Measurements from ENCODE around the gene SH2D5.

Gene SH2D5

GRCh38 chr1:20711285-20712214, 21.0 kb downstream of the SH2D5 start:
- no peak for DNase-seq

DNA sequence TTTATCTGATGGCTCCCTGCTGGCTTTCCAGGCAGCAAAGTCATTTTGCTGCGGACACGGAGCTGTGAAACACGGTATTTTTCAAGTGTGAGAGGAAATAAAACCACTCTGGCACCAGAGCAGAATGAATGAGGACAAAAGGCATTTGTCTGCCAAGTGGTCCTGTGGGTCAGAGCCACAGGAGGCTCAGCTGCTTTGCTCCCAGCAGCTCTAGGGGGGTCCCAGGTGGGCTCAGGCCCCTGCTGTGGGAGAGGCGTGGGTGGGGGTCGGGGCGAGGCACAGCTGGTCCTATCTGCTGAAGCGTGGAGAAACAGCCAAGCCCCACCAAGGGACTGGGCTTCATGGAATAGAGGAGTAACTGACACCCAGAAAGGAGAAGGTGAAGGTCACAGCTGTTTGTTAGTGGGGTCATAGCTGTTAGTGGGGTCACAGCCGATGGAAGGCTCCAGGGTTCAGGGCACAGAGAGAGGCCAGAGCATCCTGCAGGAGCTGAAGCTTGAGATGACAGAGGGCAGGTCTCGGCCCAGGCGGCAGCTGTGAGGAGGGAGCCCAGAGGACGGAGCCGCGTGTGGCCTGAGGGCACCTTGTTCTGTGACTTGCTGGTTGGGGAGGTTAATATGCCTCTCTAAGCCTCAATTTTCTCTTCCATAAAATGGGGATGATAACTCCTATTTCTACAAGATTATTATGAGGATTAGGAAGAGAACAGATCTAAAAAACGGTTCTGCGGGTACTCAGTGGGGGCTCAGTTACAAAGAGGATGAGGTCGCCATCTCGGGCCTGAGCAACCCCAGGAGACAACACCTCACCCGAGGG, 21.8 kb downstream of the SH2D5 start:
- no peak for DNase-seq

- DNase-seq: no peak
Measured at GRCh38 chr1:20709868-20710267, 22.6 kb downstream of the SH2D5 start.

DNA sequence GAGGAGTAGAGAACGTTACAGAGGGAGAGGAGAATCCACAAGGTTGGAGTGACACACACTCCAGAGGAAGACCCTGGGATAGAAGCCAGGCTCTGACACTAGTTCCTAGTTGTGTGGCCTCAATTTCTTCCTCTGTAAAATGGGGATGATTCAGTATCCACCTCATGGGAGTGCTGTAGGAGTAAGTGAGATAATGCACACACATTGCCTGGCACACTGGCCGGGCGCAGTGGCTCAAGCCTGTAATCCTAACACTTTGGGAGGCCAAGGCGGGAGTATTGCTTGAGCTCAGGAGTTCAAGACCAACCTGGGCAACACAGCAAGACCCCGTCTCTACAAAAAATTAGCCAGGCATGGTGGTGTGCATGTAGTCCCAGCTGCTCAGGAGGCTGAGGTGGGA, 23.6 kb downstream of the SH2D5 start:
- DNase-seq: no peak

DNA sequence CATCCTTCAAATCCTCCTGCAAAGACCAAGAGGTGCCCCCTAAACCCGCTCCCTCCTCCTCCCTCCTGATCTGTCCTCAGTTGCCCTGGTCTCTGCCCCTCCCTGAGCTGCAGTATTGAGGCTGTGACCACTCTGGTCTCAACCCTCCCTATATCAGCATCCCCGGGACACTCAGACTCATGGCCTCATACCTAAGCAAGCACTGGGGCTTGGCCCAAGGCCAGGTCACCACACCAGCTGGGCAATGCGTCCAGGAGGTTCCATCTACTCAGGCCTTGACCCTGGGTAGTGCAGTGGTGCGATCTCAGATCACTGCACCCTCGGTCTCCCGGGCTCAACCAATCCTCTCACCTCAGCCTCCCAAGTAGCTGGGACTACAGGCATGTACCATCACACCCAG, 24.4 kb downstream of the SH2D5 start:
- DNase-seq: no peak

DNA sequence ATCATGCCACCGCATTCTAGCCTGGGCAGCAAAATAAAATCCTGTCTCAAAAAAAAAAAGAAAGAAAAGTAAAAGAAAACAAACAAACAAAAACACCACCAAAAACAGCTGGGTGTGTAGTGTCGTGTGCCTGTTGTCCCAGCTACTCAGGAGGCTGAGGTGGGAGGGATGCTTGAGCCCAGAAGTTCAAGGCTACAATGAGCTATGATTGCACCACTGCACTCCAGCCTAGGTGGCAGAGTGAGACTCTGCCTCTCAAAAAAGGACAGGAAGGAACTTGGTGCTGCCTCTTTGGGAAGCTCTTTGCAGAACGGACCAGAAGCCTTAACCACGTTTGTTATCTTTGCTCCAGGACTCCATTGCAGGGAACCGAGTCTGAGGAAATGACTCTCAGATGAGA, 25.7 kb downstream of the SH2D5 start:
- no peak for DNase-seq

- no peak for DNase-seq
Measured at GRCh38 chr1:20705203-20705755, 27.2 kb downstream of the SH2D5 start.

GRCh38 chr1:20704390-20705202, 27.9 kb downstream of the SH2D5 start:
- DNase-seq: no peak

- no peak for DNase-seq
Measured at GRCh38 chr1:20703124-20703756, 29.3 kb downstream of the SH2D5 start.

DNA sequence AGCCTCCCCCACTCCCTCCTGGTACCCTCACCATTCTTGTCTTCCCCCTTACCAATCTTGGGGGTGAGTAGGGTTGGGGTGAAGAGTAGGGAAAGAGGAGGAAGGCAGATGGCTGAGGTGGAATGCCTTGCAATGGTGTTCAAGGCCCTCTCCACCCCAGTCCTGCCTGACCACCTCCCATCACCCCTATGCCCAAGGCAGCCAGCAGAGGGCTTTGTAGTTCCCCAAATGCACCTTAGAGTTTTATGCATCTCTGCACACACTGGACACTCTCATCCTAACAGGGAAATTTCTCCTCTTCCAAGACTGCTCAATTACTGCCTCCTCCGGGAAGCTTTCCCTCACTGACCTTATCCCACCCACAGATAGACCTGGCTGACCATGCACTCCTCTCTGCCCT, 30.1 kb downstream of the SH2D5 start:
- DNase-seq: no peak

DNA sequence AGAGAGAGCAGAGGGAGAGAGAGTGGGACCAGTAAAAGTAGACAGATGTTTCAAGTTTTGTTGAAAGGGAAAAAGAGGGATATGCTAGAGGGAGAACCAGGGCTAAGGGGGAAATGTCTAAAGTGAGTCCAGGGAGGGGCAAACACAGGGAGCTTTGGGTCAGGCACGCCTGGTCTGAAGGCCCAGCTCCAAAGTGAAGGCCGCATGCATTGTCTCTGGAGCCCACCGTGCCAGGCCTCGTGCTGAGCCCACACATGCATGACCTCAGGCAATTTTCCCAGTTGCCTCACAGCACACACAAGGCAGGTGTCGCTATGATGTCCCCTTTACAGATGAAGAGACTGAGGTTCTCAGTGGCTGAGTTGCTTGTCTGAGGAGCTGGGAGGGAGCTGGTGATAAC, 30.7 kb downstream of the SH2D5 start:
- DNase-seq: no peak

DNA sequence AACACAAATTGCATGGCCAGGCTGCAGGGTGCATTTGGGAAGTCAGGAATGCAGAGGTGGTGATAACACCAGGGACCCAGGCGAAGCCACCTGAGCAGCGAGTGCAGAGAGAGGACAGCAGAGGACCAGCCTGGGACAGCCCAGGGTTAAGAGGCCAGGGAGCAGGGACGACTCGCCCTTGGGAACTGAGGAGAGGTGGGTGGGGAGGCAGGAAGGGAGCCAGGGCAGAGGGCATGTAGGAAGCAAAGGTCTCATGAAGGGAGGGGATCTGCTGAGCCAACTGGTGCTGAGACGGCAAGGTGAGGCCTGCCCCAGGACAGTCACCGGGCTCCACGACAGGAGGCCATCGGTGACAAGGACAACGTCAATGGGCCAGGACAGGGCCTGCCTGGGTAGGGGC, 31.1 kb downstream of the SH2D5 start:
- DNase-seq: no peak

DNA sequence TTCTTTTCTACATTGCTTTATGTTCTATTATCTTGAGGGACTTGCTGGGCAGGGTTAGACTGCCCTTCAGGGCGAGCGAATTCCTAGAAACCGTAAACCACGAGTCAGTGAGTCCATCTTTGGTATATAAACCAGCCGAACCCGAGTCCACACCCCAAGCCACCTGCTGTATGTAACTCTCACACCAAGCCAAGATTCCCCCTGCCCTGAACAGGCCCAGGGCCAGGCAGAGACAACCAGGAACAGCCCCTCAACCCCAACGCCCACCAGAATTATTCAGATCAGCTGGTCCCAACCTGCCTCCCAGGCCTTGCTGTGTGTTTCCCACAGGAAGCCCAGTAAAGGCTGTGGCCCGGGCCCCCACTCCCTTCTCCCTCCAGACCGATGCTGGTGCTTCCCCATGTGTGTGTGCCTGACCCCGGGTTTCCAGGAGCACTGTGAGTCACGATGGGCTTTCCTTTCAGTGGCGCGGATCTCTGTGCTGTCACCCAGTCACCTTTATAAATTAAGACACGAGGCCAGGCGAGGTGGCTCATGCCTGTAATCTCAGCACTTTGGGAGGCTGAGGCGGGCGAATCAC, 31.8 kb downstream of the SH2D5 start:
- DNase-seq: no peak

DNA sequence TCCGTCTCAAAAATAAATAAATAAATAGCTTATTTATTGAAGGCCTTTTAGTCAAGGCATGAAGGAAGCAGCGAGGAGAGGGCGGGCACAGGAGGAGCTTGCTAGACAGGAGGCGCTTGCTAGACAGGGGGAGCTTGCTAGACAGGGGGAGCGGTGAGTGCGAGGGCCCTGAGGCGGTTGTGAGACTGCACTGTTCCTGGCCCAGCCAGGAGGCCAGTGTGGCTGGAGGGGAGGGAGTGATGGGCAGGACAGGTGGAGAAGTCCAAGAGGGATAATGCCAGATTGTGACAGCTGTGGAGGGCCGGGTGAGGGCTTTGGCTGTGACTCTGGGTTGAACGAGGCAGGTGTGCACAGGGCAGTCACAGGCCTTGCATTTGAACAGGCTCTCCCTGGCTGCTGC, 32.9 kb downstream of the SH2D5 start:
- no peak for DNase-seq

DNA sequence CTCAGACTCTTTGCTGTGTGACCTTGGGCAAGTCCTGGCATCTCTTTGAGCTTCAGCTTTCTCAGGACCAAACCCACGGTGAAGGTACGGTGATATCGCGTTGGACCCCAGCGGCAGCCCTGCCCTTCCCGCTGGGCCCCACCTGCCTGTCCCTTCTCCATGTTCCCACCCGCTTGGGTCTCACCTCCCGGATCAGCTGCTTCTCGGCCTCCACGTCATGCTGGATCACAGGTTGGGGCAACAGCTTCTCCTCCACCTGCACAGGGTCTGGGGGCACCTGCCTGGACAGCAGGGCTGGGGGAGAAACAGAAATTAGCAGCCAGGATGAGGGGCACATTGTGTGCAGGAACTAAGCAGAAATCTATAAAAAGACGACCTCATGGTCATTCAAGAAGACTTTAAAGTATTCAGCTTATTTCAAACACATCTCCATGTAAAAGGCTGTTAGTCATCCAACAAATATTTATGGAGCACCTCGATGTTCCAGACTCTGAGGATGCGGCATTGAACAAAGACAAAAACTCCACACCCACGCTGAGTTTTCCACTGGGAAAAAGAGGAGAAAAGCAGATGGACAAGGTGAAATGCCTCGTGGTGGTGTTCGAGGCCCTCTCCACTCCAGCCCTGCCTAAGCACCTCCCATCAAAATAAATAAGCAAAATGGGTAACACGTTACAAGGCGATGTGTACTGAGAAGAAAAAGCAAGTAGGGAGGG, 34.1 kb downstream of the SH2D5 start:
- DNase-seq: no peak

DNA sequence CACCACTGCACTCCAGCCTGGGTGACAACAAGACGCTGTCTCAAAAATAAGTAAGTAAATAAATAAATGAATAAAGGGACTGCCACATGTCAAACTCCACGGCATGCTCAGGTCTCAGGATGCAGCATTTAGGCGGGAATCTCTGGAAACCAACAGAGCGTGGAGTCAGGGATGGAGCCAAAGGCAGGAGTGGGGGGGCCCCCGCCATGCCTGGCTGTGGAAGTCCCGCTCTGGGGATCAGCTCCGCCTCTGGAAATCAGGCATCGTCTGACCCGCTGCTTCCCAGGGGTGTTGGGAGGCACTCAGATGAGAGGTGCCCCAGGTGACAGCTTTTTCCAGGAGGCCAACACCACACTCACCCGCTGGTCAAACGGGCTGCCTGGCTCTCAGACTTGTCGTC, 34.9 kb downstream of the SH2D5 start:
- no peak for DNase-seq

DNA sequence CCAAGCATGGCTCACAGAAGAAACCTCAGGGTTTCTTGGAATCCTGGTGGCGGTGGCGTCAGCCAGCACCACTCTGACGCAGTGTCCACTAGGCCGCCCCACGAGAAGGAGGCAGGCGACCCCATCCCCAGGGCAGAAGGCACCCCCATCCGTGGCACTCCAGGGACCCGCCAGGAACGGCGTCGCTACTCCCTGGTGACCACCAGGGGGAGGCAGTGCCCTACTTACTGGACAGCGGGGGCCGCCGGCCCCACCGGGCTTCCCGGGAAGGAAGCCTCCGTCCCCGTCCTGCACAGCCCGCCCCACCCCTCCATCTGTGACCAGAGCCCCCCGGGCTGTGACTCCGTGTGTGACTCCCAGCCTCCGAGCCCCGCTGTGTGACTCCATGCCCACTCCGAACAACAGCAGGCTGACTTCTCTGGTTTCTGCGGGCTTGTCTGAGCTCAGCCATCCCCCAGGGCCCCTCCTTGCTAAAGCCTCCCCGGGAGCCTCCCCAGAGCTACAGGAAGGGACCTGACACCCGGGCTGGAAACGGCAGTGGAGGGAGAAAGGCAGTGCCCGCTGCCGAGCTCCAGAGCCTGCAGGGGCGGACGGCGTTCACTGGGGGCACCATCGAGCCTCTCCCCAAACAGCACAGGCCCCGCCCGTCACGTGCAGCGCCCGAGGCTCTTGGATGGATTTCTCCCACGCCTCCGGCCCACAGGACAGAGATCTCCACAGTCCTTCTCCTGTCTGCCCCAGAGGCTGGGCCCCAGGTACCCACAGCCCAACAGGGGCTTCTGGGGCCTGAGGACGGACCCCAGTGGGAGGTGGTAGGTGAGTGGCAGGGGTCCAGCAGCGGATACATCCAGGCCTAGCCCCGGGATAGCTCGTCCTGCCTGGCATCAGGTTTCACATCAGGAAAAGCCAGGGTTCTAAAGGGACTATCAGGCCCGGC, 35.8 kb downstream of the SH2D5 start:
- peak; percentile 84 for DNase-seq

GRCh38 chr1:20695515-20695914, 37.0 kb downstream of the SH2D5 start:
- no peak for DNase-seq

- DNase-seq: no peak
Measured at GRCh38 chr1:20693623-20694022, 38.9 kb downstream of the SH2D5 start.

DNA sequence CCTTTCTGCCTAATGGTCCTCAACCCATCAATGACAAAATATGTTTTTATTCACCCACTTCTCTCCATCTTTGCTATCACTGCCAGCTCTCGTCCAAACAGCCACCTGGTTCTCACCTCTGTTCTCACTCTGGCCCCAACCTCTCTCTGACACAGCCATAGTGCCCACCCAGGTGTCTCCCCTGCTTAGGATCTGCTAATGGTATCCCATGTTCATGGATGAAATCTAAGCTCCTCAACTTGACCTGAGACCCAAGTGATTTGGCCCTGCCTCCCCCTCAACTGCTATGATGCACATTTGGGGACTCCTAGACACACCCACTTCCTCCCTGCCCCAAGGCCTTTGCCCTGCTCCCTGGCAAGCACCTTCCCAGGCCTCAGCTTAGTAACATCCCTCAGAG, 40.6 kb downstream of the SH2D5 start:
- no peak for DNase-seq
